Measurements from ENCODE around the gene TBXAS1.

The TBXAS1 gene

GRCh38 chr7:139867847-139868246 is 38.8 kb downstream of the TBXAS1 start:
- no peak overlapping the region for H3K27ac ChIP-seq

GRCh38 chr7:139869886-139870285 is 40.8 kb downstream of the TBXAS1 start:
- H3K27ac ChIP-seq = no peak overlapping the region
- no peak for TF ChIP-seq ZFX (IDR thresholded peaks at IDR 0.05; ENCODE audit: borderline replicate concordance)
- no peak for TF ChIP-seq CTCF (IDR thresholded peaks at IDR 0.05)

More at GRCh38 chr7:139867847-139868246, 38.8 kb downstream of the TBXAS1 start:
- TF ChIP-seq ZFX (IDR thresholded peaks at IDR 0.05; ENCODE audit: borderline replicate concordance) (no peak), CTCF (IDR thresholded peaks at IDR 0.05) (no peak)

- no peak for TF ChIP-seq ZFX (IDR thresholded peaks at IDR 0.05; ENCODE audit: borderline replicate concordance)
- TF ChIP-seq CTCF (IDR thresholded peaks at IDR 0.05) = no peak
- no peak overlapping the region for H3K27ac ChIP-seq
Observed at GRCh38 chr7:139870380-139870779, 41.3 kb downstream of the TBXAS1 start.

GRCh38 chr7:139871331-139871730 is 42.3 kb downstream of the TBXAS1 start:
- no peak overlapping the region for H3K27ac ChIP-seq
- TF ChIP-seq CTCF (IDR thresholded peaks at IDR 0.05) = no peak
- no peak for TF ChIP-seq ZFX (IDR thresholded peaks at IDR 0.05; ENCODE audit: borderline replicate concordance)

GRCh38 chr7:139871820-139872219 is 42.8 kb downstream of the TBXAS1 start:
- H3K27ac ChIP-seq = no peak overlapping the region

GRCh38 chr7:139873593-139874301 is 44.7 kb downstream of the TBXAS1 start:
- TF ChIP-seq ZFX (IDR thresholded peaks at IDR 0.05; ENCODE audit: borderline replicate concordance) (no peak), CTCF (IDR thresholded peaks at IDR 0.05) (no peak)

More at GRCh38 chr7:139871820-139872219, 42.8 kb downstream of the TBXAS1 start:
- TF ChIP-seq CTCF (IDR thresholded peaks at IDR 0.05) (no peak), ZFX (IDR thresholded peaks at IDR 0.05; ENCODE audit: borderline replicate concordance) (no peak)

GRCh38 chr7:139874302-139874629 is 45.2 kb downstream of the TBXAS1 start:
- TF ChIP-seq ZFX (IDR thresholded peaks at IDR 0.05; ENCODE audit: borderline replicate concordance) = no peak
- no peak for TF ChIP-seq CTCF (IDR thresholded peaks at IDR 0.05)
- no peak overlapping the region for H3K27ac ChIP-seq

More at GRCh38 chr7:139873593-139874301, 44.7 kb downstream of the TBXAS1 start:
- no peak overlapping the region for H3K27ac ChIP-seq

All from 22Rv1 (cell line).